NCI-H146 treated with DMSO at 0.1 percent for 48 hours (cell line): ENCODE measurements around the gene SECISBP2.

Experiments
- DNase-seq: peaks from one replicate; lab custom pipeline; 2025; ENCODE audit not compliant: unreplicated experiment; lab: John Stamatoyannopoulos, UW

Gene SECISBP2

DNA sequence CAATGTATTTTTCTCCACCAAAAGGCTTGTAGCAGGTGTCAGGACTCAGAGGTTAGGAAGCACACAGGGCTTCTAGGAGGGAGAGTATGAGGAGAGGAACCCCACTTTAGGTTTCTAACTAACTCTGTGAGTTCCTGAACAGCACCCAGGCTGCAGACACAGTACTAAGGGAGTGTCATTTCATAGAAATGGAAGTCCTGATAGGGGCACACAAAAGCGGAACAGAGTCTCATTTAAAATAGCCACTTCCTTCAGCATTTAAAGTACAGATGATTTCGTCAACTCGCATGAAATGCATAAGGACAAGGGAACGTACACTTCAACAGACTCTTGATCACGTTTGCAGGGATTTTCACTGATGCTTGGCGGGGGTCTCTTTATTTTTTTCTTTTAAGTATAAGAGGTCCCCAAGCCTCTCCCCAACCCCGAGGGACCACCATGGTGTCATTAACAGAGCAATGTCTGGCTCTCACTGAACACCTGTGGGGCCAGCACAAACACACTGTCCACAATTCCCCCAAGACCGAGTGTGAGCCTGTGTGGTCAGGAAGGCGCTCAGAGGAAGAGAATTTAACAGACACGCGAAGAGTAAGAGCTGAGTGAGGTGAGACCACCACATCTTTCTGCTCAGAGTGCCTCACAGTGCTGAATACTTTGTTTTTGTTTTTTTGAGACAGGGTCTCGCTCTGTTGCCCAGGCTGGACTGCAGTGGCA, 82.3 kb downstream of the SECISBP2 start:
- DNase-seq = no peak

DNA sequence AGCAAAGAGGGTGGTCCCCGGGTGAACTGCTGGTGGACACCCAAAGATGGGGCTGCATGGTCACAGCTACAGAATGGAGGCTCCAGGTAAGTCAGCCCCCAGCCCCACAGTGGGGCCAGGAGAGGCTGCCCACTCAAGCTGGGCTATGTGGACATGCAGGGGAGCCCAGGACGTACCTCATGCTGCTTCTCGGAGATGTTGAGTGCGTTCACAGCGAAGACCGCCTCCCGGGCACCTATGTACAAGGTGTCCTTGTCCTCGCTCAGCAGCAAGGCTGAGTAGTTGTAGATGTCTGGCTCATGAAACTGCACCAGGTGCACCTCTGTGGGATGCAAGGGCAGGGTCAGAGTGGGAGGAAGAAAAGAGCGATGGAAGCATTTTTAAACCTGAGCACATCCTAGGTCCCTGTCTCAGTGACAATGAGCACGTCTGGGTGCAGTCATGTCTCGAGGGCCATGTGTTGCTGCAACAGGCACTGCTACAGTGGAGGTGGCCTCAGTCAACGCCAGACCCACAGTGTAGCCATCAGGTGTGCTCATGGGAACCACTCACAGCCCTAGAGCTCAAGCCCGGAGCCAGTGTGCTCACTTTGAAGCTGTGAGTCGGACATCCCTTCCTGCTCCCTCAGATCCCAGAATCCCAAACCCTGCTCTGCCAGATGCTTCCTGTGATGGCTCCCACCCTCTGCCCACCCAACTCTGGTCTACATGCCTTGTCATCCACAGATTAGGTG, 84.6 kb downstream of the SECISBP2 start:
- DNase-seq = no peak

DNA sequence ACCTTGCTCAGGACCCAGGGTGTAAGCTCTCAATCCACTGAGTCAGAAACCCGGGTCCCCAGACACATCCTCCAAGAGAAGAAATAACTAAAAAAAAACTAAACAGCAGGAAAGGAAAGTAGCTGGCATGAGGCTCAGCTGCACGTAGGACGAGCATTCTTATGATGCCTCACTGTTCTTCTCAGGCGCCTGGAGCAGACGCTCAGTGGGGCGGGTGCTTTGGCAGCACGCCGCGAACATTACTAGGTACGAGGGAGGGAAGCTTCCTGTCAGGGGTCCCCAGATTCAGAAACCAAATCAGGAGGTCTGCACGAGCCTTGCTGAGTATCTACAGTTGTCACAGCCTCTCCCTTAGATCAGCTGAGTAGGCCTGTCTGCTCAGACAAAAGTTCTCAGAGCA, 85.8 kb downstream of the SECISBP2 start:
- DNase-seq = no peak

DNA sequence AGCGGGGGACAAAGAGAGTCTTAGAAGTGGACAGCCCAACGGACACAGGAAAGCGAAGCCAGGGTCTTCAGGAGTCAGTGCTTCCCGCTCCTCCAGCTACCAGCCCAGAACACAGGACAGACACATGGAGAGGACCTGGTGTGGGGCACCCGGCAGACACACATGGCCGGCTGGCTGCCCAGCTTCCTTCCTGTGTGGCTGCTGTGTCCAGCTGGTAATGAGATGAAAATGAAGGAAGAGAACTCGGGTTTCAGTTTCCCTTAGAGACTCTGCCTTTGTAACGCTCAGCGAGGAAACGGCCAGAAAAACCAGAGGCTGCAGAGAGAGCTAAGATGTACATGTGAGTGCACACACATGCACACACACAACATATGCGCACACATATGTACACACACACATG, 87.5 kb downstream of the SECISBP2 start:
- DNase-seq = no peak

DNA sequence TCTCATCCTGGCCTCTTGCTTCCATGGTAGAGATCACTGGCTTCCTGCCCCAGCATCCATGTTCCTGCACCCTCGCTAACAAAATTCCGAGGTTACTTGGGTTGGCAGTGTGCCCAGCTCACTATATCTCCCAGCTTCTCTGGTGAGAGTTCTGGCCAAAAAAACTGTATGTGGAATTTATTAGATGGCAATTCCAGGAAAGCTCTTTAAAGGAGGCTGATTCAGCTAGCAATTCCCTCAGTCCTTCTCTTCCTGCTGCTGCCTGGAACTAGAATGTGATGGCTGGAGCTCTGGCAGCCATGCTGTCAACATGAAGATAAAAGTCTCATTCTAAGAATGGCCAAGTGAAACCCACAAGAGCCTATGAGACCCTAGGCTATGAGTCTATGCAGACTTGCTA, 88.8 kb downstream of the SECISBP2 start:
- no peak for DNase-seq

DNA sequence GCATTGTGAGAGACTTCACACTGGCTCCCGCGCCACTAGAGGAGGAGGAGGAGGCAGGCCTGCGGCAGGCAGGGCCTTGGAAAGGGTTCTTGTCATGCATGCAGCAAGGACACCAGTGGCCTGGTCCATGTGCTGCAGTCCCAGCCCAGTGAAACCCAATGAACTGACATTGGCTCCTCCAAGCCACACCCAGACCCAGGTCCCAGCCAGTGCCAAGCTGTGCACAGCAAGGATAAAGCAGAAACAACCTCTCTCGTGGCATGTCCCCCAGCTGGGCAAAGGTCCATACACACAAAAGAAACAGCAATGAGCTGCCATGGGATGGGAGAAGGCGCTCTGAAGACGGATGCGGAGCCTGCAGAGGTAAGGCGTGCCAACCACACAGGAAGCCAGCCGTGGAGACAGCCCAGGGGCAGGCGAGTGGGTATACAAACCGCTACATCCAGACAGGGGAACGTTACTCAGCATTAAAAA, 90.4 kb downstream of the SECISBP2 start:
- no peak for DNase-seq
